ENCODE results near the gene GLIPR2.

DNA sequence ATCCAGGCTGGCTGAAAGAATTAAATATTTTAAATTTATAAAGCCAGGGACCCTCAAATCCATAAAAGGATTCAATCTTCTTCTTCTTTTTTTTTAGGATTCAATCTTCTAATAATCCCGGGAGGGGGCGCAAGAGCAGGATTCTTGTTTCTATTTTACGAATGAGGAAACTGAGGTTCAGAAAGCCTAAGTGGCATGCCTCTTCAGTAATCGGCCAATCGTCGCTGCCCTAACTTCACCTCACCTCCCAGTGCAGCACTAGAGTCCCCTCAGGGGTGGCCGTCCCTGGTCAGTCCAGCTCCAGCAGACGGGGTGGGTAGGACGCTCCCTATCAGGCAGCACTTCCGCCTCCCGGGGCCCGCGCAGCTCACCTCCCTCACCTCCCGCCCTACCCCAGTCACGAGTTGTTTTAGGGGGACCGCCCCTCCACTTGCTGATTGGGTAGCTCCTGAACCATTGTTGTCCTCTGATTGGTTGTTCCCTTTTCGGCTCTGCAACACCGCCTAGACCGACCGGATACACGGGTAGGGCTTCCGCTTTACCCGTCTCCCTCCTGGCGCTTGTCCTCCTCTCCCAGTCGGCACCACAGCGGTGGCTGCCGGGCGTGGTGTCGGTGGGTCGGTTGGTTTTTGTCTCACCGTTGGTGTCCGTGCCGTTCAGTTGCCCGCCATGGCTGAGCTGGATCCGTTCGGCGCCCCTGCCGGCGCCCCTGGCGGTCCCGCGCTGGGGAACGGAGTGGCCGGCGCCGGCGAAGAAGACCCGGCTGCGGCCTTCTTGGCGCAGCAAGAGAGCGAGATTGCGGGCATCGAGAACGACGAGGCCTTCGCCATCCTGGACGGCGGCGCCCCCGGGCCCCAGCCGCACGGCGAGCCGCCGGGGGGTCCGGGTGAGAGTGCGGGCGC is 54.1 kb downstream of the GLIPR2 start, which contains the start of gene CLTA:
- peak; percentile 99 for TF ChIP-seq POLR2A (IDR thresholded peaks at IDR 0.05; ENCODE audit: low read length)
- TF ChIP-seq GATA1 (IDR thresholded peaks at IDR 0.05; ENCODE audit: low read depth, low read length): no peak

Measured in erythroblast (primary cell).